HG02884 (cell line): ENCODE data around the gene OR5B21.

ENCODE experiments used
- ATAC-seq: cut with Tn5 transposase; IDR thresholded peaks from one replicate; pipeline ENCODE4 v1.9.1; 2021; ENCODE audit warnings: mild to moderate bottlenecking, moderate library complexity; ENCODE audit not compliant: unreplicated experiment

Gene OR5B21

DNA sequence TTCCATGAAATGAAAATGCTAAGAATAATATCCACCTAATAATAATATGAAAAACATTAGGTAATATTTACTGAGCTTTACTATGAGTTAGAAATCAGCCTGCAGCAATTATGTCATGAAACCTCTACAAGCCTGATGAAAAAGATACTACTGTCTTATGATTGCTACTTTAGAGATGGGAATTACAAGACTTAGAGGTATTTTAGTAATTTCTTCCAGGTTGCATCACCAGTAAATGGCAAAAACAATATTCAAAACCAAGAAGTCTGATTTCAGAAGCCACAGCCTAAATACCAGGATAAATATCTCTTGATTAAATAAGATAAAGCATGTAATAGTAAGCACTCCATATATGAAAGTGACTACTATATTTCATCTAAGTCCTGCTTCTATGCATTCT lies 13.8 kb downstream of the OR5B21 start:
- no peak for ATAC-seq

DNA sequence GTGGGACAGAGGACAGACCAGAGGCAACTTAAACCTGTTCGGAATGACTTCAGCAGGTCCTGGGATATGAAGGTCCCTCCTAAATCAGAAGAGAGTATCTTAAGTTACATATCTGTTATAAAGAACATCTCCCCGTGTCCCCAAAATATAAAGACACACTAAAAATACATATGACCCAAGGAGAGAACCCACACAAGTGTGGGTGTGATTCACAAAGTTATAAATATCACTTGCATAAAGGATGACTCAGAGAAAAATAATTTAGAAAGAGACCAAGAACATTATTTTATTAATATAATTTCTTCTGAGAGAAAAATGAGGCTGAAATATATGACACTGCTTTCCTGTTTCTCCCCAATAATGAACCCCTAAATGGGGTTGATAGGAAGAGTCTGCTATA lies 14.2 kb downstream of the OR5B21 start:
- ATAC-seq = no peak

- ATAC-seq = no peak
These were observed 17.1 kb downstream of the OR5B21 start for GRCh38 chr11:58490827-58491226.

GRCh38 chr11:58487170-58487569 lies 20.7 kb downstream of the OR5B21 start:
- no peak for ATAC-seq

- ATAC-seq = no peak
These were observed 21.9 kb downstream of the OR5B21 start for GRCh38 chr11:58485961-58486360.

- ATAC-seq = no peak
These were observed 36.0 kb downstream of the OR5B21 start for GRCh38 chr11:58471892-58472291.

- ATAC-seq = no peak
These were observed 41.6 kb downstream of the OR5B21 start for GRCh38 chr11:58466293-58466692.

DNA sequence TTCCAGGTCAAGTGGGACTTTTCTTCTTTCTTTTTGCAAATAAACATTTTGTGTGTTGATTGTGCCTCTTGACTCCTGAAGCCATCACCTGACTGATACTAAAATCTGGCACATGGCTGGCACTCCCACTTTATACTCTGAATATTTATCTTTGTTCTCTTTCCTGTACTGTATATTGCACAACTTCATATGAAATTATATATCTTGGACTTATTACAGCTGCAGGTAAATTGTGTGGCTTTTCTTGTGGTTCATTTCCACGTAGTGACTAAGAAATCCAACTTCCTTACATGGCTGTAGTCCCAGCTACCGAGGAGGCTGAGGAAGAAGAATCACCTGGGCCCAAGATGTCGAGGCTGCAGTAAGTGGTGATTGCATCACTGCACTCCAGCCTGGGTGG lies 42.2 kb downstream of the OR5B21 start:
- ATAC-seq = no peak
